Uterus (tissue), 4 donors: ENCODE data around the gene TBC1D5. TPM values are rescaled to one million over a fixed set of nuclear protein-coding genes. Genes with fewer than 3 reads are reported as not detected.

Experiments
- DNase-seq, 2 donors: peaks; one replicate each; pipeline ENCODE4 v3.0.0-alpha.2; 2019 to 2020
- H3K27ac ChIP-seq, 2 donors: fragments of 200-600 bp; sonication (generic); 1 replicate in 1 of 2; 2 replicates in 1 of 2; pipeline ENCODE4 v1.5.1; 2016 to 2018
- H3K27me3 ChIP-seq, 2 donors: fragments of 200-600 bp; sonication (generic); one replicate each; pipeline ENCODE4 v1.5.1; 2018 to 2019; ENCODE audit warnings: control low read depth in 1 of 2
- H3K36me3 ChIP-seq, 2 donors: fragments of 200-600 bp; sonication (generic); one replicate each; pipeline ENCODE4 v1.5.1; 2019; ENCODE audit warnings: control low read depth in 1 of 2
- H3K4me1 ChIP-seq, 2 donors: fragments of 200-600 bp; sonication (generic); one replicate each; pipeline ENCODE4 v1.5.1; 2018 to 2019; ENCODE audit warnings: control low read depth in 1 of 2
- H3K4me3 ChIP-seq, 2 donors: fragments of 200-600 bp; sonication (generic); 1 replicate in 1 of 2; 2 replicates in 1 of 2; pipeline ENCODE4 v1.5.1; 2018 to 2019; ENCODE audit warnings: mild to moderate bottlenecking in 1 of 2
- H3K9me3 ChIP-seq, 2 donors: fragments of 200-600 bp; sonication (generic); one replicate each; pipeline ENCODE4 v1.5.1; 2019; ENCODE audit warnings: control low read depth in 1 of 2
- POLR2A ChIP-seq, 2 donors: fragments of 450-650 bp; IDR thresholded peaks; one replicate each; pipeline ENCODE4 v1.6.1; 2016; ENCODE audit warnings: antibody characterized with exemption in 2 of 2, mild to moderate bottlenecking in 1 of 2, moderate library complexity in 1 of 2
- intact Hi-C: fragments of 100-400 bp; cut with DNase I; formaldehyde crosslinking; loops from one replicate; pipeline ENCODE4 v1.15.1; 2023; ENCODE audit warnings: low total_unique reads
- total RNA-seq, 4 donors: library from RNA; depleted of rRNA in 3 of 4; stranded (reverse); fragments of >200 nt in 3 of 4; gene quantifications; one replicate each; pipeline versions ENCODE4 v1.1.0 to v1.2.4, GENCODE V29; 2014 to 2023
- TF ChIP-seq, protein P1 (sequence below), 4 experiments: fragments of 200-600 bp in 2 of 4; fragments of 450-650 bp in 2 of 4; sonication (generic) in 2 of 4; IDR thresholded peaks; one replicate each; pipeline ENCODE4 v1.5.1; 2016 to 2019; ENCODE audit warnings: antibody characterized with exemption in 4 of 4, mild to moderate bottlenecking in 2 of 4, moderate library complexity in 1 of 4
- donor health status: DM: yes; HTN: yes; CAD: no.

Gene TBC1D5
- total RNA-seq, 4 donors from 2014 or later = 34.6 to 189 (median 75.6) TPM

DNA sequence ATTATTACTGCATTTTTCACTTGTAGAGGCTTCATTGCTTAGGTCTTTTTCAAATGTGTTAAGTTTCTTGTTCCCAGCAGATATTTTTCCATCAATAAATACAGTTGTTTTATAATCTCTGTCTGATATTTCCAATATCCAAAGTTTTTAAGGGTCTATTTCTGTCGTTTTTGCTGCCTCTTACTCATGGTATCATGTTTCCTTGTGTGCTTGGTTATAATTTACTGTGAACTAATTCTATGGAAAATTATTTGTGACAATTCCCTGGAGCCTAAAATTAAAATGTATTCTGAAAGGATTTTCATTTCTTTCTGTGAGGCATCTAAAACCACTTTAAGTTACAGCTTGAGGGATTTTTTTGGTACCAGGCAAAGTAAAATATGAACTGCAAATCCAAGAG lies 17.5 kb downstream of the TBC1D5 start:
- TF ChIP-seq, protein P1, sequence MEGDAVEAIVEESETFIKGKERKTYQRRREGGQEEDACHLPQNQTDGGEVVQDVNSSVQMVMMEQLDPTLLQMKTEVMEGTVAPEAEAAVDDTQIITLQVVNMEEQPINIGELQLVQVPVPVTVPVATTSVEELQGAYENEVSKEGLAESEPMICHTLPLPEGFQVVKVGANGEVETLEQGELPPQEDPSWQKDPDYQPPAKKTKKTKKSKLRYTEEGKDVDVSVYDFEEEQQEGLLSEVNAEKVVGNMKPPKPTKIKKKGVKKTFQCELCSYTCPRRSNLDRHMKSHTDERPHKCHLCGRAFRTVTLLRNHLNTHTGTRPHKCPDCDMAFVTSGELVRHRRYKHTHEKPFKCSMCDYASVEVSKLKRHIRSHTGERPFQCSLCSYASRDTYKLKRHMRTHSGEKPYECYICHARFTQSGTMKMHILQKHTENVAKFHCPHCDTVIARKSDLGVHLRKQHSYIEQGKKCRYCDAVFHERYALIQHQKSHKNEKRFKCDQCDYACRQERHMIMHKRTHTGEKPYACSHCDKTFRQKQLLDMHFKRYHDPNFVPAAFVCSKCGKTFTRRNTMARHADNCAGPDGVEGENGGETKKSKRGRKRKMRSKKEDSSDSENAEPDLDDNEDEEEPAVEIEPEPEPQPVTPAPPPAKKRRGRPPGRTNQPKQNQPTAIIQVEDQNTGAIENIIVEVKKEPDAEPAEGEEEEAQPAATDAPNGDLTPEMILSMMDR (IDR thresholded peaks at IDR 0.05) = no peak
- no peak for TF ChIP-seq POLR2A (IDR thresholded peaks at IDR 0.05)
- Histone ChIP-seq H3K9me3 (peaks cover 0 to 5% of the 10 kb centered on the region in 2 donors), H3K27me3 (no peaks in the 10 kb centered on the region), H3K36me3 (no peaks in the 10 kb centered on the region), H3K4me3 (no peak overlapping the region), H3K27ac (no peak overlapping the region), H3K4me1 (no peaks in the 10 kb centered on the region)
- intact Hi-C loops = no loop called here
- no peak for DNase-seq

DNA sequence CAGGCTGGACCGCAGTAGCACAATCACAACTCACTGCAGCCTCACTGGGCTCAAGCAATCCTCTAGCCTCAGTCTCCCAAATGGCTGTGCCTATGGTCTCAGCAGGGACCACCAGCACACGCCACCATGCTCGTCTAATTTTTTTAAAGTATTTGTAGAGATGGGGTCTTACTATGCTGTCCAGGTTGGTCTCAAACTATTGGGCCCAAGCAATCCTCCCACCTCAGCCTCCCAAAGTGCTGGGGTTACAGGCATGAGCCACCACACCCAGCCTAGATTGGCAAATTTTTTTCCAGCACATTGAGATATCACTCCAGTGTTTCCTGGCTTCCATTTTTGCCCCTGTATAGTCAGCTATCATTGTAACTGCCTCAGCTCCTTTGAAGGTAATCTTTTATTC lies 18.3 kb downstream of the TBC1D5 start:
- DNase-seq = no peak
- intact Hi-C loops = no loop called here
- Histone ChIP-seq H3K4me1 (no peaks in the 10 kb centered on the region), H3K36me3 (no peaks in the 10 kb centered on the region), H3K9me3 (peaks cover 0 to 5% of the 10 kb centered on the region in 2 donors), H3K27me3 (no peaks in the 10 kb centered on the region), H3K4me3 (no peak overlapping the region), H3K27ac (no peak overlapping the region)
- TF ChIP-seq POLR2A (IDR thresholded peaks at IDR 0.05) = no peak
- TF ChIP-seq, protein P1 (IDR thresholded peaks at IDR 0.05) = no peak

DNA sequence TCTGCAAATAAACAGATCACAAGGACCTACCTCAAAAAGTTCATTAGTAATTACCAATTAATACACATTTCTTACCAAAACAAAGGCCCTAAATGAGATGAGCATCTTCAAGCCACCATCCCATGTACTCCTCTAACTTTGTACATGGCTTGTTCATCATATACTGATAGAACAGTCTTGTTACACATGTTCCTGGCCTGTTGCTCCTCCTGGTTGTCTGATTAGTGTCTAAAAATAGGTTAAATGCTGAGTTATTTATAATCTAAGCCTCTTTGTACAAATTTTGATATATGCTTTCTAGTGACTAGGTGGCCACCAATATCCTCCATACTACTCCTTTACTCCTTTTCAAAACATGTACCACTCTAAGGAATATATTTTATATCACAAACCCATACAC lies 25.0 kb downstream of the TBC1D5 start:
- Histone ChIP-seq H3K36me3 (no peaks in the 10 kb centered on the region), H3K9me3 (peaks cover 0 to 17% of the 10 kb centered on the region in 2 donors), H3K4me3 (no peak overlapping the region), H3K27me3 (no peaks in the 10 kb centered on the region), H3K27ac (no peak overlapping the region), H3K4me1 (no peaks in the 10 kb centered on the region)
- intact Hi-C loops = no loop called here
- TF ChIP-seq, protein P1 (IDR thresholded peaks at IDR 0.05) = no peak
- TF ChIP-seq POLR2A (IDR thresholded peaks at IDR 0.05) = no peak
- no peak for DNase-seq

DNA sequence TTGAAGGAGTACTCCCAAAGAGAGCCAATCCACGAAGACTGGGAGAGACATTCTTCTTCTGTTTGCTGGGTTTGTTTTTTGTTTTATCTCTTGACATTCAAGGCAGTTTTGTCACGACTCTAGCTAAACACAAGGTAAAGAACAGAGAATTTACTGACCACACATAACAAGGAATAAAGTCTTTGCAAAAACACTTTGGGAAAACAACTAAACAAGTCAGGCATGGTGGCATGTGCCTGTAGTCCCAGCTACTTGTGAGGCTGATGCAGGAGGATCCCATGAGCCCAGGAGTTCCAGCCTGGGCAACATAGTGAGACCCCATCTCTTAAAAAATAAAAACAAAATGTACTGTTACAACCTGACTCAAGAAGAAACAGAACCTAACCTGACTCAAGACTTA lies 28.0 kb downstream of the TBC1D5 start:
- Histone ChIP-seq H3K9me3 (peaks cover 0 to 17% of the 10 kb centered on the region in 2 donors), H3K36me3 (no peaks in the 10 kb centered on the region), H3K4me1 (no peaks in the 10 kb centered on the region), H3K27me3 (no peaks in the 10 kb centered on the region), H3K4me3 (no peak overlapping the region), H3K27ac (no peak overlapping the region)
- intact Hi-C loops = no loop called here
- TF ChIP-seq POLR2A (IDR thresholded peaks at IDR 0.05) = no peak
- TF ChIP-seq, protein P1 (IDR thresholded peaks at IDR 0.05) = no peak
- no peak for DNase-seq

DNA sequence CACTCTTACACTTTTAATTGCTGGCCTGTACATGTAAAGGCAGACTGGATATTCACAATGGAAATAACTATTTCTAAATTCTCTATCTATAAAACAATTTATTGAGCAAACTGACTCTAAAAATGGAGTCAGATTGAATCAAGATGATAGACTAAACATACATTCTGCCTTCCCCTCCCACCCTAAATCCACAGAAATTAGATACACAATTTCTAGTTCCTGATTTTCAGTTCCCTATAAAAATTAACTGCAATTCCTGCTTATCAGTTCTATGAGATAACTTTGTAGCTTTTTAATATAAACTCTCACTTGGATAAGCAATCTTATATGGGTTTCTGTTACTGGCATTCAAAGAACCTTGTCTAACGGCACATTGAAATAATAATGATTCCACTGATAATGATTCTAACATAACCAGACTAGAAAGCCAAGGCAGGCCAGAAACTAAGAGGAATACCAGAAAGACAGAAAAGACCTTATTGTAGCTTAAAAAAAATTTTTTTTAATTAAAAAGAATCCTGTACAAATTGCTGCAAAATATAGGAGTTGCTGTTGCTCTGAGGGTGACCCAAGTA lies 33.1 kb downstream of the TBC1D5 start:
- intact Hi-C loops = no loop called here
- Histone ChIP-seq H3K4me1 (no peaks in the 10 kb centered on the region), H3K36me3 (no peaks in the 10 kb centered on the region), H3K4me3 (no peak overlapping the region), H3K27ac (no peak overlapping the region), H3K27me3 (no peaks in the 10 kb centered on the region), H3K9me3 (peaks cover 0 to 2% of the 10 kb centered on the region in 2 donors)
- TF ChIP-seq POLR2A (IDR thresholded peaks at IDR 0.05) = no peak
- no peak for DNase-seq
